Vagina (tissue), 2 donors: ENCODE measurements around the gene IDUA. TPM values are rescaled to one million over a fixed set of nuclear protein-coding genes. Genes with fewer than 3 reads are reported as not detected.
A peak's percentile ranks its signal among the peaks of the same experiment; 100 is the strongest.

Experiments used
- DNase-seq, 2 donors: peaks; one replicate each; pipeline ENCODE4 v3.0.0-alpha.2; 2017; ENCODE audit errors: extremely low spot score in 2 of 2
- H3K27ac ChIP-seq: fragments of 200-600 bp; sonication (generic); one replicate; pipeline ENCODE4 v1.5.1; 2019
- H3K27me3 ChIP-seq: fragments of 200-600 bp; sonication (generic); one replicate; pipeline ENCODE4 v1.5.1; 2019
- H3K36me3 ChIP-seq, 2 donors: fragments of 200-600 bp; sonication (generic); one replicate each; pipeline ENCODE4 v1.5.1; 2017 to 2019
- H3K4me1 ChIP-seq: fragments of 200-600 bp; sonication (generic); one replicate; pipeline ENCODE4 v1.5.1; 2019
- H3K4me3 ChIP-seq, 2 donors: fragments of 200-600 bp; sonication (generic); 1 replicate in 1 of 2; 2 replicates in 1 of 2; pipeline ENCODE4 v1.5.1; 2016 to 2019
- H3K9me3 ChIP-seq: fragments of 200-600 bp; sonication (generic); one replicate; pipeline ENCODE4 v1.5.1; 2019
- POLR2A ChIP-seq, 2 donors: fragments of 450-650 bp; IDR thresholded peaks; one replicate each; pipeline ENCODE4 v1.6.1; 2017; ENCODE audit warnings: antibody characterized with exemption in 2 of 2, mild to moderate bottlenecking in 2 of 2, moderate library complexity in 2 of 2
- POLR2AphosphoS5 ChIP-seq, 2 donors: sonication (generic); formaldehyde crosslinking; IDR thresholded peaks; one replicate each; pipeline ENCODE4 v1.9.0; 2017; ENCODE audit warnings: antibody characterized with exemption in 2 of 2, mild to moderate bottlenecking in 2 of 2, low read depth in 1 of 2; ENCODE audit not compliant: insufficient read depth in 1 of 2
- intact Hi-C: fragments of 100-400 bp; cut with DNase I; formaldehyde crosslinking; loops from one replicate; pipeline ENCODE4 v1.15.1; 2023
- total RNA-seq: library from RNA; depleted of rRNA; stranded (reverse); fragments of >200 nt; gene quantifications from one replicate; pipeline ENCODE4 v1.2.3, GENCODE V29; 2016
- TF ChIP-seq, protein P1 (sequence below), 3 experiments: fragments of 450-650 bp in 2 of 3; fragments of 200-600 bp in 1 of 3; sonication (generic) in 1 of 3; IDR thresholded peaks; one replicate each; pipeline ENCODE4 v1.5.1; 2017 to 2019; ENCODE audit warnings: antibody characterized with exemption in 3 of 3, mild to moderate bottlenecking in 2 of 3, moderate library complexity in 2 of 3

IDUA gene
- total RNA-seq, 1 donor from 2014 or later: 28.0 TPM

DNA sequence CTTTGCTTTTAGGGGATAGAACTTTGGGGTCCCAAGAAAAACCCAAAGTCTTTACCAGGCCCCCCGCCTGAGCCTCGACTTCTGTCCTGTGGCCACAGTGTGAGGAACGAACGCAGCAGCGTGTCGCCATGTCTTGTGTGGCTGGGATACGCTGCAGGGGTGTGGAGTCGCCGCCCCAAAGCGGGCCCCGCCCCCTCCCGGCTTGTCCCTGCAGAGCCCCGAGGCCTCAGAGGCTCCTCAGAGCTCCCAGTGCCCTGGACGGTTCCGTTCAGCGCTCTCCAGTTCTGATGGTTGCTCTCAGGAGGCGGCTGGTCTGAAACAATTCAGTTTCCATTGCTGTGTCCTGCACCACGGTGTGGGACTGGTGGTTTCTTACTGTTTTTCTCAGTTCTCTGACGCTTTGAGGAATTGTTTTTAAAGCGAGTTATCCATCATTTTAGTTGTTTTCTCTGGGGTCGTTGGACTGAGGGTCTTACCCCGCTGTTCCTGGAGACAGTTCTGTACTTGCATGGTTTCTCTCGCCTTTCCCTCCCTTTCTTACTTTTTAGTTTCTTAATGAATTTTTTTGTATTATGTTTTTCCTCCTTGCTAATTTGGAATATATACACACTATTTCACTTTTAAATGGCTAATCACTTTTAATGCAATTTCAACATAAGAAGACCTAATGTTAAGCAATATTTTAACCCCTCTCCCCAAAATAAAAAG is 1.6 kb upstream of the IDUA start:
- H3K36me3 ChIP-seq: no peaks in the 10 kb centered on the region
- no peaks in the 10 kb centered on the region for H3K9me3 ChIP-seq
- TF ChIP-seq POLR2AphosphoS5 (IDR thresholded peaks at IDR 0.05; ENCODE audit: insufficient read depth in 1 of 2, low read depth in 1 of 2) (no peak), POLR2A (IDR thresholded peaks at IDR 0.05) (no peak)
- TF ChIP-seq, protein P1, sequence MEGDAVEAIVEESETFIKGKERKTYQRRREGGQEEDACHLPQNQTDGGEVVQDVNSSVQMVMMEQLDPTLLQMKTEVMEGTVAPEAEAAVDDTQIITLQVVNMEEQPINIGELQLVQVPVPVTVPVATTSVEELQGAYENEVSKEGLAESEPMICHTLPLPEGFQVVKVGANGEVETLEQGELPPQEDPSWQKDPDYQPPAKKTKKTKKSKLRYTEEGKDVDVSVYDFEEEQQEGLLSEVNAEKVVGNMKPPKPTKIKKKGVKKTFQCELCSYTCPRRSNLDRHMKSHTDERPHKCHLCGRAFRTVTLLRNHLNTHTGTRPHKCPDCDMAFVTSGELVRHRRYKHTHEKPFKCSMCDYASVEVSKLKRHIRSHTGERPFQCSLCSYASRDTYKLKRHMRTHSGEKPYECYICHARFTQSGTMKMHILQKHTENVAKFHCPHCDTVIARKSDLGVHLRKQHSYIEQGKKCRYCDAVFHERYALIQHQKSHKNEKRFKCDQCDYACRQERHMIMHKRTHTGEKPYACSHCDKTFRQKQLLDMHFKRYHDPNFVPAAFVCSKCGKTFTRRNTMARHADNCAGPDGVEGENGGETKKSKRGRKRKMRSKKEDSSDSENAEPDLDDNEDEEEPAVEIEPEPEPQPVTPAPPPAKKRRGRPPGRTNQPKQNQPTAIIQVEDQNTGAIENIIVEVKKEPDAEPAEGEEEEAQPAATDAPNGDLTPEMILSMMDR (IDR thresholded peaks at IDR 0.05): no peak
- H3K27me3 ChIP-seq: no peaks in the 10 kb centered on the region
- H3K4me1 ChIP-seq: peaks cover 32% of the 10 kb centered on the region
- peak overlapping the region; percentile 14 to 16 for H3K4me3 ChIP-seq
- DNase-seq: no peak
- H3K27ac ChIP-seq: no peak overlapping the region
- intact Hi-C loops: no loop called here

DNA sequence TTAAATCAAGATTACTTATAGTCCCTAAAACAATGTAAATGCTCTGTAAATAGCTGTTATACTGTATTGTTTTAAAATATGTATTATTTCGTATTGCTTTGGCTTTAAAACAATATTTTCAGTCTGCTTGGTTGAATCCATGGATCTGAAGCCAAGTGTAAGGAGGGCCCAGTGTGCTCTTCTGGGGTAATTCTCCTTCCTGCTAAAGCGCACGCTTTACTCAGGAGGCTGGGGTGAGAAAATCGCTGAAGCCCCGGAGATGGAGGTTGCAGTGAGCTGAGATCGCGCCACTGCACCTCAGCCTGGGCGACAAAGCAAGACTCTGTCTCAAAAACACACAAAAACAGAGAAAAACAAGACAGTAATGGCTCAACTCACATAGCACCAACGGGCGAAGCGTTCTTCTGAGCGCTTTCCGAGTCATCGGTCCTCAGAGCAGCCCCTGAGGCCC is 391 bp upstream of the IDUA start:
- peak overlapping the region; percentile 60 for H3K27ac ChIP-seq
- intact Hi-C loops: no loop called here

DNA sequence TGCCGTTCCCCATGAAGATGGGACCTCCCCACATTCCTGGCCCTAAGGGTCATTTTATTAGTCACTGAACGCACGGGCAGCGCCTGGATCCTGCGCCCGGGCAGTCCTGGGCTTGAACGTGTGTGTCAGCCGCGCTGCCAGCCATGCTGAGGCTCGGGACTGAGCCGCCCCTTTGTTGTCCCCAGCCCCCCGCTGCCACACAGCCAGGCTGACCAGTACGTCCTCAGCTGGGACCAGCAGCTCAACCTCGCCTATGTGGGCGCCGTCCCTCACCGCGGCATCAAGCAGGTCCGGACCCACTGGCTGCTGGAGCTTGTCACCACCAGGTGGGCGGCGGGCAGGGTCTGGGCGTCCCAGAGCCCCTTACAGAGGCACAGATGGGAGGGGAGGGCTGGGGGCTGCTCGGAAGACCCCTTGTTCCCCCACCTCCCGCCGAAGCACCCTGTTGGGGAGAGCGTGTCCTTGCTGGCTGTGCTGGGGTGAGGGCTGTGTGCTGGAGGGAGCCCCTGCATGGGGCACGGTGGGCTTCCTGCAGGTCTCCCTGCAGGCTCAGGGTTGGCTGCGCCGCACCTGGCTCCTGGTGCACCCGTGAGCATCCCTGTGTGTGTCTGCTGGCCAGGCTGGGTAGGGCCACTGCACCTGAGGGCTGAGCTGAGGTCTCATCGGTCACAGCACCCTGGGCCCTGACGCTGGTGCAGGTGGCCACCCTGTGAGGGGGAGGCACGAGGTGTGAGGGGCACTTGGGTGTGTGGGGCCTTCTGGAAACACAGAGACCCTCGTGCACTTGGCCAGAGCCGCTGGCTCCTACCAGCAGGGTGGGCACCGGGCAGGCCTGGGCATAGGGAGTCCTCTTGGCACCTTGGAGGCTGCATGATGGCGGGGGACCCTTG is 1.0 kb downstream of the IDUA start:
- TF ChIP-seq POLR2AphosphoS5 (IDR thresholded peaks at IDR 0.05; ENCODE audit: insufficient read depth in 1 of 2, low read depth in 1 of 2) (no peak), POLR2A (IDR thresholded peaks at IDR 0.05) (no peak)
- TF ChIP-seq, protein P1 (IDR thresholded peaks at IDR 0.05): no peak
- H3K4me3 ChIP-seq: peak overlapping the region; percentile 64 to 74
- no peak for DNase-seq
- H3K36me3 ChIP-seq: no peaks in the 10 kb centered on the region
- intact Hi-C loops: no loop called here
- H3K27ac ChIP-seq: peak overlapping the region; percentile 47
- H3K9me3 ChIP-seq: no peaks in the 10 kb centered on the region
- H3K4me1 ChIP-seq: peaks cover 32% of the 10 kb centered on the region
- H3K27me3 ChIP-seq: no peaks in the 10 kb centered on the region

More for the DNA sequence above, 391 bp upstream of the IDUA start:
- Histone ChIP-seq H3K4me3 (peak overlapping the region; percentile 64 to 74), H3K9me3 (no peaks in the 10 kb centered on the region), H3K27me3 (no peaks in the 10 kb centered on the region), H3K36me3 (no peaks in the 10 kb centered on the region), H3K4me1 (peaks cover 32% of the 10 kb centered on the region)
- DNase-seq: no peak
- no peak for TF ChIP-seq POLR2AphosphoS5 (IDR thresholded peaks at IDR 0.05; ENCODE audit: insufficient read depth in 1 of 2, low read depth in 1 of 2)
- TF ChIP-seq POLR2A (IDR thresholded peaks at IDR 0.05): no peak
- TF ChIP-seq, protein P1 (IDR thresholded peaks at IDR 0.05): no peak

DNA sequence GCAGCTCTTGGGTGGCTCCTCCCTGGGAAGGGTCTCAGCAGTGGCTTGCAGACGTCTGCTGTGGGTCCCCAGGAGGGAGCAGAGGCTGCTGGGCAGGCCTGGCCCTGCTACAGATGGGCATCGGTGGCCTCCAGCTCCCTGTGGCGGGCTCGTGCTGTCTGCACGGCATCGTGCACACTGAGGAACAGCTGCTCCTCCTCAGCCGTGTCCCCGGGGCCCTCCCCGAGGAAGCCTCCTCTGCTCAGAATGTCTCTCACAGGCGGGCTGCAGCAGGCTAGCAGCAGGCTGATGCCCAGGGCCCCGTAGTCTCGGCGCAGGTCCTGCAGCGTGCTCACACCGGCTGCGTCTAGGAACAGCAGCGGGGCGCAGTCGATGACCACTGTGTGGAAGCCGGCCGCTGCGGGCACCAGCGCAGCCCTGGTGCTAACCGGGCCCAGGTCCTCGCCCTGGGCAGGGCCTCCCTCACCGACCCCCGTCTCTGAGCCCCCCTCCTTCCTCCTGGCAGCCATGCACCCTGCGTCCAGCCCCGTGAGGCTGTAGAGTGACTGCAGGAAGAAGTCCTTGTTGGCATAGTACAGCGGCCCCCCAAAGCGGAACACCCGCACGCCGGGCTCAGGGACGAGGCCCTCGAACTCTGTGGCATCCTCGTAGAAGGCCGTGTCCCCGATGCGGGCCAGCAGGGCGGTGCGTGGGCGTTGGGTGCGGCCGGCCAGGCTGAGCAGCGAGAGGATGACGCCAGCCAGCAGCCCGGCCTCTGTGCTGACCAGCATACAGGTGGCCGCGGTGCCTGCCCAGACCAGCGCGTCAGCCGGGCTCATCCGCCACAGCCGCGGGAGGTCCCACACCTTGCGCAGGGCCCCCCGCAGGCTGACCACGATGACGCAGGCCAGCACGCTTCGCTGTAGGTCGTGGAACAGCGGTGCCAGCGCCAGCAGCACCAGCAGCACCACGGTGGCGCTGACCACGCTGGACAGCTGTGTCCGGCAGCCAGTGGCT is 2.2 kb downstream of the IDUA start:
- Histone ChIP-seq H3K27ac (no peak overlapping the region), H3K9me3 (no peaks in the 10 kb centered on the region), H3K27me3 (no peaks in the 10 kb centered on the region), H3K36me3 (no peaks in the 10 kb centered on the region), H3K4me3 (no peak overlapping the region), H3K4me1 (peaks cover 32% of the 10 kb centered on the region)
- intact Hi-C loops: no loop called here
- no peak for DNase-seq
- TF ChIP-seq POLR2A (IDR thresholded peaks at IDR 0.05): no peak
- TF ChIP-seq, protein P1 (IDR thresholded peaks at IDR 0.05): no peak
- no peak for TF ChIP-seq POLR2AphosphoS5 (IDR thresholded peaks at IDR 0.05; ENCODE audit: insufficient read depth in 1 of 2, low read depth in 1 of 2)
